Measurements from ENCODE around the gene PRL.

GRCh38 chr6:22288721-22289120, 8.1 kb downstream of the PRL start:
- TF ChIP-seq POLR2A (IDR thresholded peaks at IDR 0.05; ENCODE audit: control extremely low read depth in 1 of 2, low read depth in 2 of 2, low read length in 2 of 2) (no peak), SIX5 (IDR thresholded peaks at IDR 0.05; ENCODE audit: low read depth, low read length) (no peak), CTCF (IDR thresholded peaks at IDR 0.05; ENCODE audit: control extremely low read depth in 1 of 3, insufficient read depth in 1 of 3, low read depth in 1 of 3, low read length in 3 of 3) (no peak), SIN3A (conservative IDR thresholded peaks at IDR 0.05 in 1 of 2, IDR thresholded peaks at IDR 0.05 in 1 of 2; ENCODE audit: low read depth in 1 of 2, low read length in 2 of 2) (no peak), RXRA (IDR thresholded peaks at IDR 0.05; ENCODE audit: insufficient read depth, low read depth, low read length) (no peak), CEBPB (IDR thresholded peaks at IDR 0.05; ENCODE audit: low read depth, low read length) (no peak)
